ENCODE data around the gene IRS1.

The IRS1 gene

GRCh38 chr2:226792155-226792881 lies 7.3 kb downstream of the IRS1 start:
- Histone ChIP-seq H3K27ac (ENCODE audit: low read depth, low read length) (peak overlapping the region; percentile 86), H3K4me1 (ENCODE audit: control insufficient read depth in 5 of 5, insufficient read depth in 5 of 5, low read length in 5 of 5) (peaks cover 2 to 77% (median 63%) of the 10 kb centered on the region in 5 donors), H3K4me3 (ENCODE audit: low read depth in 1 of 5, low read length in 5 of 5) (peak overlapping the region; percentile 66 to 82 (median 78)), H3K9me3 (ENCODE audit: control insufficient read depth in 5 of 5, low read length in 5 of 5) (no peaks in the 10 kb centered on the region), H3K27me3 (ENCODE audit: control insufficient read depth in 5 of 5, insufficient read depth in 4 of 5, low read length in 5 of 5) (peaks cover 0 to 2% (median 0%) of the 10 kb centered on the region in 5 donors), H3K36me3 (ENCODE audit: control insufficient read depth in 5 of 5, insufficient read depth in 5 of 5, low read length in 5 of 5) (peaks cover 0 to 10% (median 4%) of the 10 kb centered on the region in 5 donors), H3K9ac (ENCODE audit: low read length in 5 of 5) (peak overlapping the region; percentile 38 to 92 (median 79))

GRCh38 chr2:226791487-226792081 lies 8.0 kb downstream of the IRS1 start:
- H3K9me3 ChIP-seq (ENCODE audit: control insufficient read depth in 5 of 5, low read length in 5 of 5) = no peaks in the 10 kb centered on the region
- no peaks in the 10 kb centered on the region for H3K27me3 ChIP-seq (ENCODE audit: control insufficient read depth in 5 of 5, insufficient read depth in 4 of 5, low read length in 5 of 5)
- peak overlapping the region; percentile 52 to 94 (median 79) for H3K9ac ChIP-seq (ENCODE audit: low read length in 5 of 5)
- H3K4me1 ChIP-seq (ENCODE audit: control insufficient read depth in 5 of 5, insufficient read depth in 5 of 5, low read length in 5 of 5) = peaks cover 2 to 69% (median 56%) of the 10 kb centered on the region in 5 donors
- peaks cover 0 to 8% (median 3%) of the 10 kb centered on the region in 5 donors for H3K36me3 ChIP-seq (ENCODE audit: control insufficient read depth in 5 of 5, insufficient read depth in 5 of 5, low read length in 5 of 5)
- peak overlapping the region; percentile 86 for H3K27ac ChIP-seq (ENCODE audit: low read depth, low read length)
- peak overlapping the region; percentile 66 to 82 (median 78) for H3K4me3 ChIP-seq (ENCODE audit: low read depth in 1 of 5, low read length in 5 of 5)

DNA sequence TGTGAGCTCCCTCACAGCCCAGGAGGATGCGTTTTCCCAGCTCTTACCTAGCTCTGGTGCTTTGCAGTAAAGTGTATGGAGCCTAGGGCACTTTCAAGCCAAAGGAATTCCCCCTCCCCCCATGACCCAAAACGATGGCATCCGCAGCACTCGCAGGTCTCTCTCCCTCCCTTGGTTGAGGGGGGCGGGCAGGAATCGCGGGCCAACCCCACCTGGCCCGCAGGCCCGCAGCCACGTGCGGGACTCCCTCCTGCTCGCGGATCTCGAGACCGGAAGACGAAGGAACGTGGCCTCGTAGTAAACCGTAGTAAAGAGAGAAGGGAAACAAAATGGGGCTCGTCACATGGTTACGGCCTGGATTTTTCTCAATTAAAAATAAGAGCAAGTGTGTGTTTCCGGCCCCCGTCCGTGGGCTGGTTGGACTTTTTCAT lies 8.5 kb downstream of the IRS1 start:
- peaks cover 0 to 3% (median 0%) of the 10 kb centered on the region in 5 donors for H3K36me3 ChIP-seq (ENCODE audit: control insufficient read depth in 5 of 5, insufficient read depth in 5 of 5, low read length in 5 of 5)
- H3K9ac ChIP-seq (ENCODE audit: low read length in 5 of 5) = peak overlapping the region; percentile 43 to 94 (median 53)
- peak overlapping the region; percentile 62 to 79 (median 70) for H3K4me3 ChIP-seq (ENCODE audit: low read depth in 1 of 5, low read length in 5 of 5)
- peak overlapping the region; percentile 86 for H3K27ac ChIP-seq (ENCODE audit: low read depth, low read length)
- no peaks in the 10 kb centered on the region for H3K27me3 ChIP-seq (ENCODE audit: control insufficient read depth in 5 of 5, insufficient read depth in 4 of 5, low read length in 5 of 5)
- peaks cover 2 to 64% (median 51%) of the 10 kb centered on the region in 5 donors for H3K4me1 ChIP-seq (ENCODE audit: control insufficient read depth in 5 of 5, insufficient read depth in 5 of 5, low read length in 5 of 5)
- no peaks in the 10 kb centered on the region for H3K9me3 ChIP-seq (ENCODE audit: control insufficient read depth in 5 of 5, low read length in 5 of 5)

GRCh38 chr2:226790431-226790830 lies 9.2 kb downstream of the IRS1 start:
- Histone ChIP-seq H3K4me3 (ENCODE audit: low read depth in 1 of 5, low read length in 5 of 5) (peak overlapping the region in 3 of 5 donors; percentile 66 to 79 (median 70)), H3K36me3 (ENCODE audit: control insufficient read depth in 5 of 5, insufficient read depth in 5 of 5, low read length in 5 of 5) (peaks cover 0 to under 1% (median 0%) of the 10 kb centered on the region in 5 donors), H3K27ac (ENCODE audit: low read depth, low read length) (peak overlapping the region; percentile 86), H3K9ac (ENCODE audit: low read length in 5 of 5) (peak overlapping the region in 2 of 5 donors; percentile 71 to 94), H3K9me3 (ENCODE audit: control insufficient read depth in 5 of 5, low read length in 5 of 5) (no peaks in the 10 kb centered on the region), H3K4me1 (ENCODE audit: control insufficient read depth in 5 of 5, insufficient read depth in 5 of 5, low read length in 5 of 5) (peaks cover under 1 to 58% (median 45%) of the 10 kb centered on the region in 5 donors), H3K27me3 (ENCODE audit: control insufficient read depth in 5 of 5, insufficient read depth in 4 of 5, low read length in 5 of 5) (no peaks in the 10 kb centered on the region)

DNA sequence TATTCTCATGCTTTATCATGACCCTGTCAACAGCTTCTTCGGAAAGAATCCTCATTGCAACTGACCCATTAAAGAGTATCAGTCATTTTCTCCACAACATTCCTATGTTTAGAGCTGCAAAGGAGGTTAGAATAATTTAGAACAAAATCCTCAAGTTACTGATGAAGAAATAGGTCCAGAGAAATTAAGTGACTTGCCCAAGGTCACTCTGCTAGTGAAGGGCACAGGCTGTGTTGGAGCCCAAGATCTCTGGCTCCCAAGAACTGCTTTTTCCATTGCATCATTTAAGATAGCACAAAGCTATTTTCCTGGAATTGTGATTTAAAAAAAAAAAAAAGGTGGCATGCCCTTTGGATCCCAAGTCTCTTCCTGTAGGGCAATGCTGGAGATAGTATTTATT lies 9.6 kb downstream of the IRS1 start:
- Histone ChIP-seq H3K4me3 (ENCODE audit: low read depth in 1 of 5, low read length in 5 of 5) (no peak overlapping the region), H3K36me3 (ENCODE audit: control insufficient read depth in 5 of 5, insufficient read depth in 5 of 5, low read length in 5 of 5) (no peaks in the 10 kb centered on the region), H3K9me3 (ENCODE audit: control insufficient read depth in 5 of 5, low read length in 5 of 5) (no peaks in the 10 kb centered on the region), H3K9ac (ENCODE audit: low read length in 5 of 5) (peak overlapping the region in 1 of 5 donors; percentile 94), H3K4me1 (ENCODE audit: control insufficient read depth in 5 of 5, insufficient read depth in 5 of 5, low read length in 5 of 5) (peaks cover 0 to 54% (median 40%) of the 10 kb centered on the region in 5 donors), H3K27me3 (ENCODE audit: control insufficient read depth in 5 of 5, insufficient read depth in 4 of 5, low read length in 5 of 5) (no peaks in the 10 kb centered on the region), H3K27ac (ENCODE audit: low read depth, low read length) (peak overlapping the region; percentile 86)

DNA sequence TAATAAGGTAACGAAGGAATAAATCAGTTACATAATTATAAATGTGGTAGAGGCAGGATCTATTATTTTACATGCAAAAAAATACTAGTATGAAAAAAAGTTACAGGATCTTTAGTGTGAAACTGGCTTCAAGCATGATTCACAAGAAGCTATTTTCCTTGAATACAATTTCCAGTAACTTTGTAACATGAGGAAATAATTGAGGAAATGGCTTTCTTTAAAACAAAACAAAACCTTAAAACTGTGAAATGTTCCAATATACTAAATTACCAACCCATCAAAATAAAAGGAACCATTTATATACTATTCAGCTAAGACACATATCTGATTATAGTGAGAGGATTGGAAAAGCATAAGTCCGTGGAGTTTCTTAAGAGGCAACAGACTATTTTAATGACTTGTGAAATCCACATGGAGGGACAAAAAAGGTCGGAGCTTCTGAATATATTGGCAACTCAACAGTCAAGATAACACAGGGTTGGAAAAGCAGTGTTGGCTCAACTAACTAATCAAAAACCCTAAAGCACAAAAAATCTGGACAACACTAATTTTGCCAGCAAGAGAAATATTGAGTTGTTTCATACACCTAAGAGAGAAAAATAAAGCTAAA lies 10.6 kb downstream of the IRS1 start:
- no peak overlapping the region for H3K4me3 ChIP-seq (ENCODE audit: low read depth in 1 of 5, low read length in 5 of 5)
- peaks cover 0 to 2% (median 0%) of the 10 kb centered on the region in 5 donors for H3K36me3 ChIP-seq (ENCODE audit: control insufficient read depth in 5 of 5, insufficient read depth in 5 of 5, low read length in 5 of 5)
- H3K4me1 ChIP-seq (ENCODE audit: control insufficient read depth in 5 of 5, insufficient read depth in 5 of 5, low read length in 5 of 5) = peaks cover 0 to 46% (median 33%) of the 10 kb centered on the region in 5 donors
- peak overlapping the region; percentile 86 for H3K27ac ChIP-seq (ENCODE audit: low read depth, low read length)
- H3K9ac ChIP-seq (ENCODE audit: low read length in 5 of 5) = peak overlapping the region in 1 of 5 donors; percentile 3
- no peaks in the 10 kb centered on the region for H3K9me3 ChIP-seq (ENCODE audit: control insufficient read depth in 5 of 5, low read length in 5 of 5)
- H3K27me3 ChIP-seq (ENCODE audit: control insufficient read depth in 5 of 5, insufficient read depth in 4 of 5, low read length in 5 of 5) = no peaks in the 10 kb centered on the region

DNA sequence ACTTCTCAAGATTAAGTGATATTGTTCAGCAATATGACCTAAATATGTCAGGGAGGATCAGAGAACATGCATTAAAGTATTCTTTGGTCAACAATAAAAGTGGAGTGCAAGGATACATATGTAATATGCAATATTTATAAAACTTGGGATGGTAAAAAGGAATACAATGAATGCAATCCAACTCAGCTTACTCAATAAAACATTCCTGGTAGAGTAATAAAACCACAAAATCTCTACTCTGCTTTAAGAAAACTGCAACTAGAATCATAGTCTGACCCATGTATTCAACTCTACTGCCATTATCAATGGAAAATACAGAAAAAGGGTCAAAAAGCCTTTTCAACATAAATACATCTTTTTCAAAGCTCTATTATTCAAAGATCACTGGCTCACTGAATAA lies 11.6 kb downstream of the IRS1 start:
- H3K9ac ChIP-seq (ENCODE audit: low read length in 5 of 5) = no peak overlapping the region
- H3K4me3 ChIP-seq (ENCODE audit: low read depth in 1 of 5, low read length in 5 of 5) = no peak overlapping the region
- H3K27me3 ChIP-seq (ENCODE audit: control insufficient read depth in 5 of 5, insufficient read depth in 4 of 5, low read length in 5 of 5) = no peaks in the 10 kb centered on the region
- H3K9me3 ChIP-seq (ENCODE audit: control insufficient read depth in 5 of 5, low read length in 5 of 5) = peaks cover 0 to 3% (median 0%) of the 10 kb centered on the region in 5 donors
- peaks cover 0 to 2% (median 0%) of the 10 kb centered on the region in 5 donors for H3K36me3 ChIP-seq (ENCODE audit: control insufficient read depth in 5 of 5, insufficient read depth in 5 of 5, low read length in 5 of 5)
- peaks cover 0 to 42% (median 29%) of the 10 kb centered on the region in 5 donors for H3K4me1 ChIP-seq (ENCODE audit: control insufficient read depth in 5 of 5, insufficient read depth in 5 of 5, low read length in 5 of 5)
- peak overlapping the region; percentile 86 for H3K27ac ChIP-seq (ENCODE audit: low read depth, low read length)

GRCh38 chr2:226783885-226784284 lies 15.7 kb downstream of the IRS1 start:
- H3K27ac ChIP-seq (ENCODE audit: low read depth, low read length) = no peak overlapping the region
- H3K36me3 ChIP-seq (ENCODE audit: control insufficient read depth in 5 of 5, insufficient read depth in 5 of 5, low read length in 5 of 5) = peaks cover 0 to 3% (median 0%) of the 10 kb centered on the region in 5 donors
- no peak overlapping the region for H3K9ac ChIP-seq (ENCODE audit: low read length in 5 of 5)
- no peaks in the 10 kb centered on the region for H3K27me3 ChIP-seq (ENCODE audit: control insufficient read depth in 5 of 5, insufficient read depth in 4 of 5, low read length in 5 of 5)
- peaks cover 0 to 3% (median 0%) of the 10 kb centered on the region in 5 donors for H3K9me3 ChIP-seq (ENCODE audit: control insufficient read depth in 5 of 5, low read length in 5 of 5)
- peaks cover 0 to 13% (median 4%) of the 10 kb centered on the region in 5 donors for H3K4me1 ChIP-seq (ENCODE audit: control insufficient read depth in 5 of 5, insufficient read depth in 5 of 5, low read length in 5 of 5)
- H3K4me3 ChIP-seq (ENCODE audit: low read depth in 1 of 5, low read length in 5 of 5) = no peak overlapping the region

- H3K27ac ChIP-seq (ENCODE audit: low read depth, low read length) = peak overlapping the region; percentile 43
- peaks cover 0 to 4% (median 0%) of the 10 kb centered on the region in 5 donors for H3K36me3 ChIP-seq (ENCODE audit: control insufficient read depth in 5 of 5, insufficient read depth in 5 of 5, low read length in 5 of 5)
- H3K4me3 ChIP-seq (ENCODE audit: low read depth in 1 of 5, low read length in 5 of 5) = no peak overlapping the region
- H3K4me1 ChIP-seq (ENCODE audit: control insufficient read depth in 5 of 5, insufficient read depth in 5 of 5, low read length in 5 of 5) = peaks cover 0 to 11% (median 0%) of the 10 kb centered on the region in 5 donors
- H3K9ac ChIP-seq (ENCODE audit: low read length in 5 of 5) = no peak overlapping the region
- peaks cover 0 to 3% (median 0%) of the 10 kb centered on the region in 5 donors for H3K9me3 ChIP-seq (ENCODE audit: control insufficient read depth in 5 of 5, low read length in 5 of 5)
- no peaks in the 10 kb centered on the region for H3K27me3 ChIP-seq (ENCODE audit: control insufficient read depth in 5 of 5, insufficient read depth in 4 of 5, low read length in 5 of 5)
Observed at GRCh38 chr2:226782092-226782713, 17.4 kb downstream of the IRS1 start.

All from subcutaneous abdominal adipose tissue (tissue), 5 donors.